H1 (cell line): ENCODE results near the gene DRC7. TPM values are rescaled to one million over a fixed set of nuclear protein-coding genes. Genes with fewer than 3 reads are reported as not detected.

Experiments used
- CTCF ChIA-PET: fragments of 300-600 bp; sonication (Branson Sonifier 250); formaldehyde crosslinking; loops from one replicate; lab custom pipeline; 2021; ENCODE audit not compliant: partially characterized antibody; lab: Charles Lee
- POLR2A ChIA-PET: fragments of 300-600 bp; sonication (Branson Sonifier 250); formaldehyde crosslinking; loops from one replicate; lab custom pipeline; 2021; ENCODE audit warnings: inconsistent platforms; ENCODE audit not compliant: partially characterized antibody; lab: Charles Lee
- DNase-seq, 2 experiments: peaks; one replicate each; pipeline versions ENCODE4 v3.0.0 to v3.0.0-alpha.2; 2010 to 2022; ENCODE audit warnings: low spot score in 2 of 2, low read depth in 1 of 2, mixed read lengths in 1 of 2
- FAIRE-seq: peaks from 2 replicates; lab custom pipeline; 2011; peaks lifted over from hg19 to GRCh38; lab: Jason Lieb, UNC
- H2AFZ ChIP-seq: 2 replicates; pipeline ENCODE4 v1.8.1; 2012; ENCODE audit warnings: low read length, inconsistent platforms
- H2AK5ac ChIP-seq: 2 replicates; pipeline ENCODE4 v1.6.1; 2013; ENCODE audit warnings: low read depth, low read length
- H2BK120ac ChIP-seq: replicated peaks from 2 replicates; pipeline ENCODE3; 2013; ENCODE audit warnings: low read depth, low read length, inconsistent platforms
- H2BK12ac ChIP-seq: 2 replicates; pipeline ENCODE4 v1.6.1; 2013; ENCODE audit warnings: low read depth, low read length
- H2BK15ac ChIP-seq: 2 replicates; pipeline ENCODE4 v1.6.1; 2013; ENCODE audit warnings: low read length
- H2BK20ac ChIP-seq: 2 replicates; pipeline ENCODE4 v1.6.1; 2013; ENCODE audit warnings: low read length
- H2BK5ac ChIP-seq: 2 replicates; pipeline ENCODE4 v1.6.1; 2013; ENCODE audit warnings: low read depth, low read length
- H3K14ac ChIP-seq: 2 replicates; pipeline ENCODE4 v1.6.1; 2013; ENCODE audit warnings: inconsistent platforms; ENCODE audit not compliant: insufficient read length
- H3K18ac ChIP-seq: 2 replicates; pipeline ENCODE4 v1.6.1; 2013; ENCODE audit warnings: low read length; ENCODE audit errors: extremely low read depth
- H3K23ac ChIP-seq: 2 replicates; pipeline ENCODE4 v1.6.1; 2013; ENCODE audit warnings: inconsistent platforms; ENCODE audit not compliant: insufficient read length
- H3K23me2 ChIP-seq: 2 replicates; pipeline ENCODE4 v1.6.1; 2013; ENCODE audit warnings: low read depth, low read length
- H3K27ac ChIP-seq: 2 replicates; pipeline ENCODE4 v1.6.1; 2011; ENCODE audit warnings: low read depth, low read length, inconsistent platforms
- H3K27me3 ChIP-seq, 4 experiments: replicated peaks in 1 of 4; 1 replicate in 1 of 4; 2 replicates in 3 of 4; pipeline versions ENCODE4 v1.6.1 to v1.8.1; 2011 to 2013; ENCODE audit warnings: low read length in 3 of 4, mild to moderate bottlenecking in 3 of 4, inconsistent platforms in 2 of 4, mixed read lengths in 2 of 4, moderate library complexity in 1 of 4; ENCODE audit not compliant: control insufficient read depth in 3 of 4, insufficient read depth in 3 of 4; ENCODE audit errors: extremely low read depth in 1 of 4
- H3K36me3 ChIP-seq, 4 experiments: 2 replicates each; pipeline versions ENCODE4 v1.6.1 to v1.8.1; 2011 to 2013; ENCODE audit warnings: mild to moderate bottlenecking in 4 of 4, low read length in 3 of 4, moderate library complexity in 2 of 4, control low read depth in 1 of 4, inconsistent platforms in 1 of 4; ENCODE audit not compliant: insufficient read depth in 4 of 4, control insufficient read depth in 2 of 4
- H3K4ac ChIP-seq: replicated peaks from 2 replicates; pipeline ENCODE3; 2013; ENCODE audit warnings: low read length, low read depth, mixed read lengths, inconsistent platforms; ENCODE audit not compliant: insufficient read length
- H3K4me1 ChIP-seq, 4 experiments: replicated peaks in 1 of 4; 1 replicate in 1 of 4; 2 replicates in 3 of 4; pipeline versions ENCODE4 v1.6.1 to v1.8.1; 2011 to 2013; ENCODE audit warnings: low read length in 3 of 4, inconsistent platforms in 2 of 4, mixed read lengths in 1 of 4; ENCODE audit not compliant: insufficient read depth in 4 of 4, control insufficient read depth in 3 of 4
- H3K4me2 ChIP-seq, 2 experiments: 2 replicates each; pipeline versions ENCODE4 v1.6.1 to v1.8.1; 2011 to 2013; ENCODE audit warnings: low read depth in 2 of 2, low read length in 2 of 2, control low read depth in 1 of 2, inconsistent platforms in 1 of 2, mild to moderate bottlenecking in 1 of 2; ENCODE audit not compliant: insufficient read depth in 1 of 2
- H3K4me3 ChIP-seq, 4 experiments: fragments of 200-600, 300-600 bp in 1 of 4; sonication (generic), shearing (Covaris generic), sonication (Bioruptor Twin) in 1 of 4; 2 replicates each; pipeline versions ENCODE4 v1.5.1 to v1.8.1; 2011 to 2016; ENCODE audit warnings: low read length in 4 of 4, low read depth in 3 of 4, control low read depth in 2 of 4, inconsistent platforms in 2 of 4, mild to moderate bottlenecking in 2 of 4, mixed read lengths in 1 of 4, moderate library complexity in 1 of 4; ENCODE audit not compliant: insufficient read depth in 2 of 4; ENCODE audit errors: extremely low read depth in 1 of 4
- H3K56ac ChIP-seq: replicated peaks from 2 replicates; pipeline ENCODE3; 2013; ENCODE audit warnings: low read depth, mild to moderate bottlenecking, mixed read lengths, low read length, inconsistent platforms; ENCODE audit not compliant: insufficient read length
- H3K79me1 ChIP-seq: 2 replicates; pipeline ENCODE4 v1.6.1; 2013; ENCODE audit warnings: low read depth, low read length, control low read depth
- H3K79me2 ChIP-seq, 2 experiments: 2 replicates each; pipeline versions ENCODE4 v1.6.1 to v1.8.1; 2012 to 2013; ENCODE audit warnings: low read length in 2 of 2, mild to moderate bottlenecking in 2 of 2, inconsistent platforms in 1 of 2; ENCODE audit not compliant: insufficient read depth in 2 of 2, control insufficient read depth in 1 of 2
- H3K9ac ChIP-seq, 4 experiments: replicated peaks in 1 of 4; 1 replicate in 1 of 4; 2 replicates in 3 of 4; pipeline versions ENCODE4 v1.6.1 to v1.8.1; 2011 to 2013; ENCODE audit warnings: low read depth in 3 of 4, low read length in 3 of 4, control low read depth in 2 of 4, mild to moderate bottlenecking in 2 of 4, moderate library complexity in 2 of 4, inconsistent platforms in 1 of 4; ENCODE audit errors: extremely low read depth in 1 of 4
- H3K9me3 ChIP-seq, 2 experiments: 2 replicates each; pipeline versions ENCODE4 v1.6.1 to v1.8.1; 2012 to 2013; ENCODE audit warnings: mild to moderate bottlenecking in 2 of 2, moderate library complexity in 2 of 2, control low read depth in 1 of 2, inconsistent platforms in 1 of 2, low read depth in 1 of 2, low read length in 1 of 2, mixed read lengths in 1 of 2; ENCODE audit not compliant: insufficient read depth in 2 of 2
- H4K20me1 ChIP-seq, 2 experiments: replicated peaks in 1 of 2; 2 replicates each; pipeline versions ENCODE3 to v1.8.1; 2011 to 2013; ENCODE audit warnings: inconsistent platforms in 2 of 2, low read length in 2 of 2, mild to moderate bottlenecking in 1 of 2; ENCODE audit not compliant: insufficient read depth in 2 of 2, control insufficient read depth in 1 of 2
- H4K5ac ChIP-seq: 2 replicates; pipeline ENCODE4 v1.6.1; 2013; ENCODE audit warnings: low read length, low read depth, mixed read lengths, inconsistent platforms; ENCODE audit not compliant: insufficient read length
- H4K8ac ChIP-seq: 2 replicates; pipeline ENCODE4 v1.8.0; 2013; ENCODE audit warnings: mild to moderate bottlenecking, moderate library complexity, low read length, inconsistent platforms; ENCODE audit not compliant: insufficient read depth; ENCODE audit errors: extremely low read depth
- H4K91ac ChIP-seq: replicated peaks from 2 replicates; pipeline ENCODE3; 2013; ENCODE audit warnings: low read length, mixed read lengths, inconsistent platforms; ENCODE audit not compliant: insufficient read length
- BRCA1 ChIP-seq: IDR thresholded peaks from 2 replicates; pipeline ENCODE4 v1.6.1; 2012; ENCODE audit warnings: low read depth, low read length, improper control_type of control experiment
- EZH2 ChIP-seq: fragments of 200-600 bp; sonication (generic); IDR thresholded peaks from 2 replicates; pipeline ENCODE4 v1.7.1; 2012; ENCODE audit warnings: low read depth, mild to moderate bottlenecking, moderate library complexity, low read length, inconsistent platforms; ENCODE audit not compliant: severe bottlenecking
- TEAD4 ChIP-seq: IDR thresholded peaks from 2 replicates; pipeline ENCODE4 v1.6.1; 2012; ENCODE audit warnings: low read depth, low read length, inconsistent platforms, mixed read lengths
- WGBS, 2 experiments: shearing (Covaris generic) in 1 of 2; methylation state at CpG; one replicate each; pipeline versions ENCODE4 v1.1.6 to v1.1.7; 2013 to 2015; ENCODE audit warnings: low lambda C conversion rate in 2 of 2, mixed read lengths in 2 of 2, inconsistent platforms in 1 of 2, low coverage in 1 of 2, missing lambda C conversion rate in 1 of 2; ENCODE audit not compliant: insufficient replicate concordance in 2 of 2, insufficient coverage in 1 of 2, insufficient read length in 1 of 2; ENCODE audit errors: extremely low coverage in 1 of 2, missing lambda C conversion rate in 1 of 2; 5-methylcytosine and 5-hydroxymethylcytosine counted together
- polyA plus RNA-seq, 7 experiments: library from polyadenylated mRNA; depleted of rRNA in 3 of 7; stranded (reverse) in 5 of 7; unstranded in 2 of 7; fragments of >200 nt in 5 of 7; fragments of 200-250 nt in 2 of 7; gene quantifications; 1 replicate in 5 of 7; 2 replicates in 1 of 7; 4 replicates in 1 of 7; pipeline versions ENCODE4 v1.2.1 to v1.2.3, GENCODE V29; 2011 to 2013; ENCODE audit warnings: missing spikeins in 2 of 7, mixed read lengths in 2 of 7
- total RNA-seq: library from RNA; stranded (reverse); fragmentation: NEBNext Ultra II Directional; extraction: Animal tissue kit (Norgen Biotek cat#: 25700); gene quantifications from 2 replicates; pipeline ENCODE4 v1.2.1, GENCODE V29; 2021
- TF ChIP-seq, protein P1 (sequence below): IDR thresholded peaks from 2 replicates; pipeline ENCODE4 v1.6.1; 2012; ENCODE audit warnings: low read length, inconsistent platforms

The DRC7 gene
- total and polyA plus RNA-seq, 2 of the 8 experiments (the other 6 are each of a cell fraction or from before 2014, with no cell fraction given), result 0.14 TPM; not detected in 1

DNA sequence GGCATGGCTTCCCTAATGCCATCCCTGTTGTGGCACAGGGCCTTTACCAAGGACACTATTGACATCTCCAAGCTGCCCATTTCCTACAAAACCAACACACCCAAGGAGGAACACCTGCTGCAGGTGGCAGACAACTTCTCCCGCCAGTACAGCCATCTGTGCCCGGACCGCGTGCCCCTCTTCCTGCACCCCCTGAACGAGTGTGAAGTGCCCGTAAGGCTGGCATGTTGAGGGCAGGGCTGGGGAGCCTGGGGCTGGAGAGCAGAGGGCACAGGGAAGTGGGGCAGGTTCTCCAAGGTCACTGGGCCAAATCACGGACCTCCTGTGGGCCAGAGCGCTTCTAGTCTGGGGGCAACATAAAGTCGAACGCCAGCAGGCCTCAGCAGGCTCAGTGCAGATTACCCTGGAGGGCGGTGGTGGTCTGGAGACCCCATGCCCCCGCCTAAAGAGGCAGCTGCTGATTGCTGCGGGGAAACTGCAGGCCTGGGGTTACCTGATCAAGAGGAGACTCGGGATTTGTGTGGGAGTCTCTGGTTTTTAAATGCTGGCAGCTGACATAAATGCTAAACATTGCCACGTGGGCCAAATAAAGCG lies 4.3 kb downstream of the DRC7 start:
- Histone ChIP-seq H2AFZ (no peak overlapping the region), H3K27ac (no peak overlapping the region), H3K4me1 (no peaks in the 10 kb centered on the region; a peak in 1 of 7 replicates), H2BK12ac (no peak overlapping the region), H4K8ac (no peak overlapping the region), H3K23me2 (0 out of 2 replicates have a peak, but pooled peaks cover 2% of the 10 kb centered on the region), H3K36me3 (no peaks in the 10 kb centered on the region), H3K4ac (no peak overlapping the region), H3K4me2 (no peak overlapping the region), H3K14ac (no peak overlapping the region), H3K56ac (no peak overlapping the region), H2BK120ac (no peak overlapping the region), H3K9me3 (no peaks in the 10 kb centered on the region), H3K79me2 (no peaks in the 10 kb centered on the region), H4K5ac (no peak overlapping the region), H2BK20ac (no peak overlapping the region), H2BK5ac (no peak overlapping the region), H4K91ac (no peak overlapping the region), H4K20me1 (no peaks in the 10 kb centered on the region), H2AK5ac (no peak overlapping the region), H3K79me1 (no peaks in the 10 kb centered on the region), H3K4me3 (no peak overlapping the region), H3K9ac (no peak overlapping the region), H2BK15ac (no peak overlapping the region), H3K18ac (no peak overlapping the region), H3K23ac (no peak overlapping the region), H3K27me3 (no peaks in the 10 kb centered on the region)
- FAIRE-seq, result no peak
- ChIA-PET CTCF (interaction anchor here (0.5 to 1.6 kb wide), 4 partner anchors 24 to 38 kb away, joined by 3 to 4 read pairs (median 4); no protein-coding TSS in a partner anchor), POLR2A (no interaction called here)
- 87% methylated on average over 16 of the region's 16 CpGs; no CpG with 5 or more reads in 1 of the 2 experiments for WGBS, 2 experiments
- no peak for DNase-seq
- TF ChIP-seq, protein P1, sequence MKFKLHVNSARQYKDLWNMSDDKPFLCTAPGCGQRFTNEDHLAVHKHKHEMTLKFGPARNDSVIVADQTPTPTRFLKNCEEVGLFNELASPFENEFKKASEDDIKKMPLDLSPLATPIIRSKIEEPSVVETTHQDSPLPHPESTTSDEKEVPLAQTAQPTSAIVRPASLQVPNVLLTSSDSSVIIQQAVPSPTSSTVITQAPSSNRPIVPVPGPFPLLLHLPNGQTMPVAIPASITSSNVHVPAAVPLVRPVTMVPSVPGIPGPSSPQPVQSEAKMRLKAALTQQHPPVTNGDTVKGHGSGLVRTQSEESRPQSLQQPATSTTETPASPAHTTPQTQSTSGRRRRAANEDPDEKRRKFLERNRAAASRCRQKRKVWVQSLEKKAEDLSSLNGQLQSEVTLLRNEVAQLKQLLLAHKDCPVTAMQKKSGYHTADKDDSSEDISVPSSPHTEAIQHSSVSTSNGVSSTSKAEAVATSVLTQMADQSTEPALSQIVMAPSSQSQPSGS, result no peak
- no peak for TF ChIP-seq TEAD4
- no peak for TF ChIP-seq BRCA1
- TF ChIP-seq EZH2, result no peak
